H9 (cell line): ENCODE data around the gene CEMIP2. TPM values are rescaled to one million over a fixed set of nuclear protein-coding genes. Genes with fewer than 3 reads are reported as not detected.
A peak's percentile ranks its signal among the peaks of the same experiment; 100 is the strongest.

ENCODE experiments used
- DNase-seq: peaks from one replicate; pipeline ENCODE4 v3.0.0-alpha.2; 2017
- H2AFZ ChIP-seq: one replicate; pipeline ENCODE4 v1.6.1; 2013; ENCODE audit warnings: mild to moderate bottlenecking, low read length, control low read depth, moderate library complexity
- H2AK5ac ChIP-seq: 2 replicates; pipeline ENCODE4 v1.6.1; 2013; ENCODE audit warnings: low read length, control low read depth, mixed read lengths; ENCODE audit not compliant: insufficient read length
- H2BK120ac ChIP-seq: one replicate; pipeline ENCODE4 v1.6.1; 2013; ENCODE audit warnings: low read depth, mild to moderate bottlenecking, low read length, control low read depth, inconsistent platforms; ENCODE audit not compliant: poor library complexity, severe bottlenecking
- H2BK12ac ChIP-seq: 2 replicates; pipeline ENCODE4 v1.6.1; 2013; ENCODE audit warnings: low read length, control low read depth, mixed read lengths, low read depth; ENCODE audit not compliant: insufficient read length
- H2BK15ac ChIP-seq: 2 replicates; pipeline ENCODE4 v1.6.1; 2013; ENCODE audit warnings: low read depth, low read length, control low read depth
- H2BK20ac ChIP-seq: one replicate; pipeline ENCODE4 v1.6.1; 2013; ENCODE audit warnings: low read depth, mild to moderate bottlenecking, low read length, control low read depth, inconsistent platforms; ENCODE audit not compliant: poor library complexity, severe bottlenecking
- H2BK5ac ChIP-seq: 2 replicates; pipeline ENCODE4 v1.6.1; 2013; ENCODE audit warnings: low read length, control low read depth, mixed read lengths; ENCODE audit not compliant: insufficient read length
- H3K14ac ChIP-seq: 2 replicates; pipeline ENCODE4 v1.6.1; 2013; ENCODE audit warnings: low read length, control low read depth; ENCODE audit not compliant: insufficient read depth
- H3K18ac ChIP-seq: 2 replicates; pipeline ENCODE4 v1.6.1; 2013; ENCODE audit warnings: low read depth, mild to moderate bottlenecking, mixed read lengths, low read length, control low read depth; ENCODE audit not compliant: insufficient read length
- H3K23ac ChIP-seq: 2 replicates; pipeline ENCODE4 v1.6.1; 2013; ENCODE audit warnings: low read length, control low read depth, mixed read lengths, low read depth; ENCODE audit not compliant: insufficient read length
- H3K23me2 ChIP-seq: 2 replicates; pipeline ENCODE4 v1.6.1; 2013; ENCODE audit warnings: low read depth, mild to moderate bottlenecking, mixed read lengths, low read length, control low read depth; ENCODE audit not compliant: insufficient read length, poor library complexity, severe bottlenecking
- H3K27ac ChIP-seq: 2 replicates; pipeline ENCODE4 v1.5.1; 2013; ENCODE audit warnings: low read length, control low read depth, mixed read lengths, low read depth; ENCODE audit not compliant: insufficient read length
- H3K27me3 ChIP-seq: 2 replicates; pipeline ENCODE4 v1.6.1; 2013; ENCODE audit warnings: low read length, control low read depth, inconsistent platforms; ENCODE audit not compliant: insufficient read depth
- H3K4ac ChIP-seq: 2 replicates; pipeline ENCODE4 v1.6.1; 2013; ENCODE audit warnings: low read depth, mild to moderate bottlenecking, control low read depth, inconsistent platforms, low read length, moderate library complexity
- H3K4me1 ChIP-seq: 2 replicates; pipeline ENCODE4 v1.6.1; 2013; ENCODE audit warnings: low read length, control low read depth, inconsistent platforms; ENCODE audit not compliant: insufficient read depth
- H3K4me2 ChIP-seq: 2 replicates; pipeline ENCODE4 v1.6.1; 2013; ENCODE audit warnings: low read length, control low read depth, mixed read lengths; ENCODE audit not compliant: insufficient read length, insufficient read depth
- H3K56ac ChIP-seq: 2 replicates; pipeline ENCODE4 v1.6.1; 2013; ENCODE audit warnings: low read depth, mild to moderate bottlenecking, mixed read lengths, low read length, control low read depth; ENCODE audit not compliant: insufficient read length
- H3K79me1 ChIP-seq: 2 replicates; pipeline ENCODE4 v1.6.1; 2013; ENCODE audit warnings: low read depth, mild to moderate bottlenecking, moderate library complexity, low read length, control low read depth, inconsistent platforms; ENCODE audit not compliant: insufficient read depth, poor library complexity, severe bottlenecking
- H3K79me2 ChIP-seq: 2 replicates; pipeline ENCODE4 v1.6.1; 2013; ENCODE audit warnings: low read length, control low read depth, inconsistent platforms; ENCODE audit not compliant: insufficient read depth
- H3K9ac ChIP-seq: 2 replicates; pipeline ENCODE4 v1.6.1; 2013; ENCODE audit warnings: low read length, control low read depth, mixed read lengths; ENCODE audit not compliant: insufficient read length; ENCODE audit errors: extremely low read depth
- H3K9me3 ChIP-seq: one replicate; pipeline ENCODE4 v1.6.1; 2013; ENCODE audit warnings: low read depth, low read length, inconsistent platforms; ENCODE audit not compliant: control insufficient read depth
- H3T11ph ChIP-seq: one replicate; pipeline ENCODE4 v1.6.1; 2013; ENCODE audit warnings: mild to moderate bottlenecking, low read length, control low read depth, inconsistent platforms
- H4K20me1 ChIP-seq: one replicate; pipeline ENCODE4 v1.6.1; 2013; ENCODE audit not compliant: control insufficient read depth, insufficient read length, insufficient read depth
- H4K5ac ChIP-seq: 2 replicates; pipeline ENCODE4 v1.6.1; 2013; ENCODE audit warnings: low read depth, mild to moderate bottlenecking, mixed read lengths, low read length, control low read depth; ENCODE audit not compliant: insufficient read length
- H4K8ac ChIP-seq: replicated peaks from 2 replicates; pipeline ENCODE4 v1.6.1; 2013; ENCODE audit warnings: low read length, control low read depth, mixed read lengths, low read depth; ENCODE audit not compliant: insufficient read length
- H4K91ac ChIP-seq: 2 replicates; pipeline ENCODE4 v1.6.1; 2013; ENCODE audit warnings: low read depth, mild to moderate bottlenecking, moderate library complexity, mixed read lengths, low read length, control low read depth; ENCODE audit not compliant: insufficient read length
- H3K27ac Mint-ChIP-seq, 3 experiments: 2 replicates in 2 of 3; 3 replicates in 1 of 3; pipeline ENCODE4 v1.8.0; 2020 to 2021; ENCODE audit warnings: mixed read lengths in 3 of 3, mild to moderate bottlenecking in 1 of 3, moderate library complexity in 1 of 3
- H3K27me3 Mint-ChIP-seq: 2 replicates; pipeline ENCODE4 v1.8.0; 2021; ENCODE audit warnings: low read depth, mild to moderate bottlenecking, moderate library complexity, mixed read lengths
- H3K36me3 Mint-ChIP-seq, 3 experiments: 2 replicates in 2 of 3; 3 replicates in 1 of 3; pipeline ENCODE4 v1.8.0; 2020 to 2021; ENCODE audit warnings: low read depth in 3 of 3, mixed read lengths in 3 of 3; ENCODE audit not compliant: insufficient read depth in 1 of 3
- H3K4me1 Mint-ChIP-seq, 2 experiments: 2 replicates each; pipeline ENCODE4 v1.8.0; 2020; ENCODE audit warnings: mixed read lengths in 2 of 2
- H3K4me3 Mint-ChIP-seq, 2 experiments: 2 replicates in 1 of 2; 3 replicates in 1 of 2; pipeline ENCODE4 v1.8.0; 2020 to 2021; ENCODE audit warnings: mild to moderate bottlenecking in 2 of 2, mixed read lengths in 2 of 2, moderate library complexity in 1 of 2
- H3K9me3 Mint-ChIP-seq, 2 experiments: 2 replicates in 1 of 2; 3 replicates in 1 of 2; pipeline ENCODE4 v1.8.0; 2020; ENCODE audit warnings: mild to moderate bottlenecking in 2 of 2, mixed read lengths in 2 of 2, moderate library complexity in 1 of 2
- CTCF ChIP-seq: fragments of 200-600 bp; sonication (generic); conservative IDR thresholded peaks from 3 replicates; pipeline ENCODE4 v1.8.0; 2021; ENCODE audit warnings: antibody characterized with exemption, mild to moderate bottlenecking
- WGBS: extraction: QIAGEN DNeasy Blood & Tissue Kit; methylation state at CpG from one replicate; pipeline ENCODE4 v1.1.7; 2013; ENCODE audit warnings: missing lambda C conversion rate, low lambda C conversion rate, mixed read lengths; ENCODE audit not compliant: insufficient read length; ENCODE audit errors: extremely low coverage; 5-methylcytosine and 5-hydroxymethylcytosine counted together
- total RNA-seq: library from RNA; stranded (reverse); gene quantifications from 2 replicates; pipeline ENCODE4 v1.2.1, GENCODE V29; 2021

CEMIP2 gene
- total RNA-seq, 1 experiment from 2014 or later: 77.2 TPM

DNA sequence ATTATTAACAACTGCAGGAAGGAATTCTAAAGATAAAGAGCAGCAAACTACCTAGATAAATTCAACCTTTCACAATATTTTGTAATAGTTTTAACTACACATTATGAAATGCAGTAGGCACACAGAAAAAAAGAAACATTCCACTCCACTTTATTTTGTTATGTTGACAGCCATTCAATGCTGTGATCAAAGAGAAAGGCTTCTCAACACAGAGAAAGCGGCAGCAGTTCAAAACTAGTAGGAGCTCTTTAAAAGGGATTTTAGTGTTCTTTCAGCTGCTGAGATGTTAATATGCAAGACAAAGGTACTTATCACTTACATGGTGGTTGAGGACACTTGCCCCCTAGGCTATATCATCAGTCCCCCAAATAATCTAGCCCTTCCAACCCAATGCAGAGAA, 11.6 kb downstream of the CEMIP2 start:
- peaks cover 0 to 4% (median 3%) of the 10 kb centered on the region in 3 experiments; a peak in 5 of 7 replicates for H3K36me3 Mint-ChIP-seq
- Histone ChIP-seq H3K79me2 (peaks cover 9% of the 10 kb centered on the region; the same call in 1 of the 2 replicates), H3K79me1 (peaks cover 2% of the 10 kb centered on the region), H3K27ac (no peak overlapping the region), H3K4me2 (peak overlapping the region; percentile 83), H2BK5ac (no peak overlapping the region), H2BK120ac (no peak overlapping the region), H2BK12ac (no peak overlapping the region), H3K27me3 (no peaks in the 10 kb centered on the region), H3K56ac (no peak overlapping the region), H3K4ac (no peak overlapping the region), H2AK5ac (no peak overlapping the region), H3K4me1 (peaks cover 21% of the 10 kb centered on the region; the same call in 1 of the 2 replicates), H2AFZ (no peak overlapping the region), H4K20me1 (no peaks in the 10 kb centered on the region), H4K8ac (no peak overlapping the region), H2BK20ac (no peak overlapping the region), H2BK15ac (no peak overlapping the region), H3K18ac (no peak overlapping the region), H3K9me3 (no peaks in the 10 kb centered on the region), H4K91ac (no peak overlapping the region), H4K5ac (no peak overlapping the region), H3T11ph (no peak overlapping the region), H3K23me2 (peaks cover 3% of the 10 kb centered on the region), H3K23ac (no peak overlapping the region), H3K9ac (no peak overlapping the region), H3K14ac (no peak overlapping the region)
- no CpG with 5 or more reads among the region's 1 CpG for WGBS
- no peak for TF ChIP-seq CTCF
- peak overlapping the region; percentile 55 to 60 for H3K4me3 Mint-ChIP-seq
- DNase-seq: no peak
- H3K4me1 Mint-ChIP-seq: peaks cover 85 to 89% of the 10 kb centered on the region in 2 experiments
- no peaks in the 10 kb centered on the region; a peak in 1 of 5 replicates for H3K9me3 Mint-ChIP-seq
- H3K27me3 Mint-ChIP-seq: no peaks in the 10 kb centered on the region
- H3K27ac Mint-ChIP-seq: peak overlapping the region; percentile 46 to 90 (median 66); a peak in 5 of 7 replicates
